ENCODE measurements around the gene RPL41. TPM values are rescaled to one million over a fixed set of nuclear protein-coding genes. Genes with fewer than 3 reads are reported as not detected.
A peak's percentile ranks its signal among the peaks of the same experiment; 100 is the strongest.

RPL41 gene
- total RNA-seq, 2 donors from 2014 or later: 4,305 to 4,379 TPM

GRCh38 chr12:56128670-56129205, 12.3 kb downstream of the RPL41 start:
- Mint-ChIP-seq H3K4me3 (peak overlapping the region; percentile 89), H3K9me3 (no peaks in the 10 kb centered on the region), H3K27me3 (ENCODE audit: insufficient read depth) (no peaks in the 10 kb centered on the region), H3K4me1 (peaks cover 31% of the 10 kb centered on the region), H3K27ac (peak overlapping the region; percentile 98), H3K36me3 (ENCODE audit: low read depth) (peaks cover 37% of the 10 kb centered on the region)
- Histone ChIP-seq H3K4me3 (ENCODE audit: low read length) (peak overlapping the region; percentile 94), H3K27ac (ENCODE audit: low read depth, low read length) (no peak overlapping the region), H3K4me1 (ENCODE audit: control insufficient read depth, insufficient read depth, low read length) (peaks cover 5% of the 10 kb centered on the region), H3K9ac (ENCODE audit: extremely low read depth, low read length, poor library complexity, severe bottlenecking) (peak overlapping the region; percentile 78), H3K27me3 (ENCODE audit: control insufficient read depth, insufficient read depth, low read length, poor library complexity, severe bottlenecking) (no peaks in the 10 kb centered on the region), H3K9me3 (ENCODE audit: control insufficient read depth, low read length) (peaks cover 9% of the 10 kb centered on the region), H3K36me3 (ENCODE audit: control insufficient read depth, insufficient read depth, low read length) (peaks cover 35% of the 10 kb centered on the region)
- DNase-seq: no peak
- TF ChIP-seq, protein P1, sequence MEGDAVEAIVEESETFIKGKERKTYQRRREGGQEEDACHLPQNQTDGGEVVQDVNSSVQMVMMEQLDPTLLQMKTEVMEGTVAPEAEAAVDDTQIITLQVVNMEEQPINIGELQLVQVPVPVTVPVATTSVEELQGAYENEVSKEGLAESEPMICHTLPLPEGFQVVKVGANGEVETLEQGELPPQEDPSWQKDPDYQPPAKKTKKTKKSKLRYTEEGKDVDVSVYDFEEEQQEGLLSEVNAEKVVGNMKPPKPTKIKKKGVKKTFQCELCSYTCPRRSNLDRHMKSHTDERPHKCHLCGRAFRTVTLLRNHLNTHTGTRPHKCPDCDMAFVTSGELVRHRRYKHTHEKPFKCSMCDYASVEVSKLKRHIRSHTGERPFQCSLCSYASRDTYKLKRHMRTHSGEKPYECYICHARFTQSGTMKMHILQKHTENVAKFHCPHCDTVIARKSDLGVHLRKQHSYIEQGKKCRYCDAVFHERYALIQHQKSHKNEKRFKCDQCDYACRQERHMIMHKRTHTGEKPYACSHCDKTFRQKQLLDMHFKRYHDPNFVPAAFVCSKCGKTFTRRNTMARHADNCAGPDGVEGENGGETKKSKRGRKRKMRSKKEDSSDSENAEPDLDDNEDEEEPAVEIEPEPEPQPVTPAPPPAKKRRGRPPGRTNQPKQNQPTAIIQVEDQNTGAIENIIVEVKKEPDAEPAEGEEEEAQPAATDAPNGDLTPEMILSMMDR (conservative IDR thresholded peaks at IDR 0.05): no peak
- WGBS, 2 experiments (ENCODE audit: insufficient coverage in 1 of 2, insufficient read length in 1 of 2): 0% methylated on average over 10 to 20 of the region's 20 CpGs

DNA sequence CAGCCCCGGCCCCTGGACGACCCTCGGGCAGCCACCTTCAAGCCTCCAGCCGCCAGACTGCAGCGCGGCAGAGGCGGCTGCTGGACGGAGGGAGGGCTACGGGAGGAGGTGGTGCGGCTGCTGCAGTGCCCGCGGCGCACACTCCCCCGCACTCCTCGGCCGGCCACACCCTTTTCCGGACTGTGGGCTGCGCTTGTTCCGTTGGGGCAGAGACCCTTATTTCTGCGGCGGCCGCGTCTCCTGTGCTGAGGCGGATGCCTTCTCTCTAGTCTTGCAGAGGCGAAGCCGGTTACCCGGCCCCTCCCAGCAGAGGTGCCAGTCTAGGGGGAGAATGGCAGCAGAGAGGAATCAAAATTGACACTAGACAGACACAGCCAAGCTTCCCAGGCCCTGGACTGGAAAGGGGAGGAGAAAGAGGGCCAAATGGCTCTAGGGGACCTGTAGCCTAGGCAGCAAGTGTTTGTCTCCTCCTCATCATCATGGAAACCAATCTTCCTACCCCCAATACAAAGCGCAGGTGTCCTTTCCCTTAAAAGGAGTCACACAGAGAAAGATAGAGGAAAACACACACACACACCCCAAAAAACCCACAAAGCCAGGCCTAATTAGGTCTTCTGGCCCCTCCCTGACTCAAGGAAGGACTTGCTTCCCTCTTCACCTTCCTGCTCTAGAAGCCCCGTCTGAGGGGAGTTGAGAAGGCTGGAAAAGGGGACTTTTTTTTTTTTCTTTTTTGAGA, 12.9 kb downstream of the RPL41 start:
- H3K9ac ChIP-seq (ENCODE audit: extremely low read depth, low read length, poor library complexity, severe bottlenecking): peak overlapping the region; percentile 78
- peak; percentile 87 for DNase-seq
- H3K4me3 ChIP-seq (ENCODE audit: low read length): peak overlapping the region; percentile 94
- Mint-ChIP-seq H3K36me3 (ENCODE audit: low read depth) (peaks cover 43% of the 10 kb centered on the region), H3K27ac (peak overlapping the region; percentile 98), H3K4me1 (peaks cover 24% of the 10 kb centered on the region), H3K9me3 (no peaks in the 10 kb centered on the region), H3K27me3 (ENCODE audit: insufficient read depth) (no peaks in the 10 kb centered on the region), H3K4me3 (peak overlapping the region; percentile 89)
- 2 to 4% methylated on average over 16 to 29 of the region's 29 CpGs for WGBS, 2 experiments (ENCODE audit: insufficient coverage in 1 of 2, insufficient read length in 1 of 2)
- TF ChIP-seq, protein P1 (conservative IDR thresholded peaks at IDR 0.05): no peak
- peaks cover 5% of the 10 kb centered on the region for H3K4me1 ChIP-seq (ENCODE audit: control insufficient read depth, insufficient read depth, low read length)
- H3K27me3 ChIP-seq (ENCODE audit: control insufficient read depth, insufficient read depth, low read length, poor library complexity, severe bottlenecking): no peaks in the 10 kb centered on the region
- peaks cover 41% of the 10 kb centered on the region for H3K36me3 ChIP-seq (ENCODE audit: control insufficient read depth, insufficient read depth, low read length)
- H3K27ac ChIP-seq (ENCODE audit: low read depth, low read length): no peak overlapping the region
- peaks cover 9% of the 10 kb centered on the region for H3K9me3 ChIP-seq (ENCODE audit: control insufficient read depth, low read length)

- Histone ChIP-seq H3K36me3 (ENCODE audit: control insufficient read depth, insufficient read depth, low read length) (peaks cover 46% of the 10 kb centered on the region), H3K27me3 (ENCODE audit: control insufficient read depth, insufficient read depth, low read length, poor library complexity, severe bottlenecking) (no peaks in the 10 kb centered on the region), H3K4me1 (ENCODE audit: control insufficient read depth, insufficient read depth, low read length) (peaks cover 5% of the 10 kb centered on the region), H3K9me3 (ENCODE audit: control insufficient read depth, low read length) (peaks cover 9% of the 10 kb centered on the region), H3K9ac (ENCODE audit: extremely low read depth, low read length, poor library complexity, severe bottlenecking) (no peak overlapping the region), H3K27ac (ENCODE audit: low read depth, low read length) (no peak overlapping the region), H3K4me3 (ENCODE audit: low read length) (peak overlapping the region; percentile 94)
- H3K9me3 Mint-ChIP-seq: no peaks in the 10 kb centered on the region
- H3K27ac Mint-ChIP-seq: no peak overlapping the region
- H3K4me1 Mint-ChIP-seq: peaks cover 22% of the 10 kb centered on the region
- peak overlapping the region; percentile 89 for H3K4me3 Mint-ChIP-seq
- TF ChIP-seq, protein P1 (conservative IDR thresholded peaks at IDR 0.05): no peak
- no peaks in the 10 kb centered on the region for H3K27me3 Mint-ChIP-seq (ENCODE audit: insufficient read depth)
- DNase-seq: no peak
- 80 to 86% methylated on average over 17 to 22 of the region's 22 CpGs for WGBS, 2 experiments (ENCODE audit: insufficient coverage in 1 of 2, insufficient read length in 1 of 2)
- peaks cover 44% of the 10 kb centered on the region for H3K36me3 Mint-ChIP-seq (ENCODE audit: low read depth)
Observed at GRCh38 chr12:56129942-56130495, 13.6 kb downstream of the RPL41 start.
